Muscle of arm (tissue), 12 donors: ENCODE measurements around the gene CCDC83. TPM values are rescaled to one million over a fixed set of nuclear protein-coding genes. Genes with fewer than 3 reads are reported as not detected.

Source experiments
- polyA plus RNA-seq, 12 donors: library from polyadenylated mRNA; unstranded; fragments of 120-200 nt; gene quantifications; one replicate each; pipeline ENCODE4 v1.2.1, GENCODE V29; 2013; ENCODE audit not compliant: insufficient read length in 12 of 12

The CCDC83 gene
- polyA plus RNA-seq, 12 donors = not detected

Other genes with a start within 250 kb of the CCDC83 start
- 10 to 100 TPM in 9 of 12 donors, 1 to 10 TPM in 2, not detected in 1; 8.3 to 18.2 (median 14.0) TPM for gene DLG2, start 228.0 kb upstream of the CCDC83 start, polyA plus RNA-seq
- gene TMEM126B, start 226.8 kb upstream of the CCDC83 start, polyA plus RNA-seq = 10 to 100 TPM in 11 of 12 donors, not detected in 1; 34.5 to 55.3 (median 45.6) TPM
- 10 to 100 TPM in 11 of 12 donors, not detected in 1; 19.3 to 46.2 (median 39.9) TPM for gene TMEM126A, start 207.4 kb upstream of the CCDC83 start, polyA plus RNA-seq
- gene CREBZF, start 190.3 kb upstream of the CCDC83 start, polyA plus RNA-seq = 10 to 100 TPM in 11 of 12 donors, not detected in 1; 38.9 to 80.0 (median 56.5) TPM
- gene CCDC89, start 169.2 kb upstream of the CCDC83 start, polyA plus RNA-seq = 1 to 10 TPM in 10 of 12 donors, not detected in 2; 1.6 to 2.5 (median 2.1) TPM
- gene SYTL2, start 44.2 kb upstream of the CCDC83 start, polyA plus RNA-seq = 100 to 1,000 TPM in 5 of 12 donors, 10 to 100 TPM in 6, not detected in 1; 47.7 to 129 (median 85.4) TPM
- gene PICALM, start 213.7 kb downstream of the CCDC83 start, polyA plus RNA-seq = 100 to 1,000 TPM in 11 of 12 donors, not detected in 1; 110 to 183 (median 133) TPM